NCI-H2227 (cell line): ENCODE results near the gene PTMA.

ENCODE experiments used
- DNase-seq: peaks from one replicate; lab custom pipeline; 2025; ENCODE audit not compliant: unreplicated experiment; lab: John Stamatoyannopoulos, UW

Gene PTMA

GRCh38 chr2:231674587-231675338 lies 33.6 kb upstream of the PTMA start:
- peak; percentile 63 for DNase-seq

GRCh38 chr2:231676243-231676642 lies 32.1 kb upstream of the PTMA start:
- DNase-seq = no peak

- peak; percentile 88 for DNase-seq
These were observed 30.7 kb upstream of the PTMA start for GRCh38 chr2:231677632-231678104.

- no peak for DNase-seq
These were observed 28.4 kb upstream of the PTMA start for GRCh38 chr2:231679908-231680284.

GRCh38 chr2:231680285-231680991 lies 27.9 kb upstream of the PTMA start:
- DNase-seq = no peak

- no peak for DNase-seq
These were observed 27.1 kb upstream of the PTMA start for GRCh38 chr2:231680992-231681852.

- DNase-seq = no peak
These were observed 25.6 kb upstream of the PTMA start for GRCh38 chr2:231682603-231683291.

- no peak for DNase-seq
These were observed 24.8 kb upstream of the PTMA start for GRCh38 chr2:231683292-231684235.

- DNase-seq = no peak
These were observed 23.8 kb upstream of the PTMA start for GRCh38 chr2:231684314-231685223.

GRCh38 chr2:231685349-231686191 lies 22.8 kb upstream of the PTMA start:
- DNase-seq = no peak

- no peak for DNase-seq
These were observed 21.9 kb upstream of the PTMA start for GRCh38 chr2:231686192-231687100.

GRCh38 chr2:231687133-231687852 lies 21.0 kb upstream of the PTMA start:
- peak; percentile 27 for DNase-seq

GRCh38 chr2:231687961-231688360 lies 20.4 kb upstream of the PTMA start:
- DNase-seq = no peak

- no peak for DNase-seq
These were observed 19.6 kb upstream of the PTMA start for GRCh38 chr2:231688719-231689118.

GRCh38 chr2:231689124-231689893 lies 19.0 kb upstream of the PTMA start:
- DNase-seq = no peak
